HG03039 (cell line): ENCODE measurements around the gene LELP1.
"Not testable (repeated sequence)": the region's sequence is repeated elsewhere in the genome, so short reads cannot be mapped to it uniquely, and the experiment has no call there.

Experiments
- ATAC-seq: cut with Tn5 transposase; IDR thresholded peaks from one replicate; pipeline ENCODE4 v1.9.1; 2021; ENCODE audit warnings: mild to moderate bottlenecking, moderate library complexity; ENCODE audit not compliant: unreplicated experiment

The LELP1 gene

DNA sequence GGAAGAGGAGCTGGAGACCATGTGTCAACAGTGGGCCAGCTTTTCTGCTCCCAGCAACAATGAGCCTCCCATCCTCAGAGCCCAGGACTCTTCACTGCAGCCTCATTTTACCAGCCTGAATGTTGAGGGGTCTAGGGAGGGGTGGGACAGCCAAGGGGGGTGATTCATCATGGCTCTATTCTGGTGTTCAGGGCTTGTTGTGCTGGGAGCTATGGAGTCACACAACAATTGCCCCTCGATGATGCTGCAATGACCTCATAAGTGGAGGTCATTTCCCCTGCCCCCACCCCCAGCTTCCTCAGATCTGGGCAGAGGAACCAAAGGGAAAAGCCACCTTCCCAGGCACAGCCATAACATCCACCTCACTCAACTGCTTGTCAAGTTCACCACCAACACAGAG lies at the start of gene LELP1:
LELP1 (plus strand) TSS at position 301 of the 400 bp plus-strand sequence. CDS start 1,278 bp downstream, outside the sequence.
- no peak for ATAC-seq

DNA sequence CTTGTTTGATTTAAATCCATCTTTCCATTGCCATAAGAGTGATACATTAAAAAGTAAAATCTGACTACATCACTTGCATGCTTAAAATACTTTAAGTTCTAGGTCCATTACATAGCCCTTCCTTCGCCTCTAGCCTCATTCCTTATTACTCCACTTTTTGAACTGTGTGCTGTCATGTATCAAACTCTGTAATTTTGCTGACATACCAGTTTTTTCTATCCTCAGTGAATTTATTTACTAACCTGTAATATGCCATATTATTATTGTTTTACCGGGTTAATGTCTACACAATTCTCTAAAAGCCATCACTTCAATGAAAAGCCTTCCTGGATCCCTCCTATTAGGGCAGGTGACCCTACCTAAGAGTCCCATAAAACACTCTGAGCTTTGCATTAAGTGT lies 47.7 kb upstream of the LELP1 start:
- no peak for ATAC-seq

DNA sequence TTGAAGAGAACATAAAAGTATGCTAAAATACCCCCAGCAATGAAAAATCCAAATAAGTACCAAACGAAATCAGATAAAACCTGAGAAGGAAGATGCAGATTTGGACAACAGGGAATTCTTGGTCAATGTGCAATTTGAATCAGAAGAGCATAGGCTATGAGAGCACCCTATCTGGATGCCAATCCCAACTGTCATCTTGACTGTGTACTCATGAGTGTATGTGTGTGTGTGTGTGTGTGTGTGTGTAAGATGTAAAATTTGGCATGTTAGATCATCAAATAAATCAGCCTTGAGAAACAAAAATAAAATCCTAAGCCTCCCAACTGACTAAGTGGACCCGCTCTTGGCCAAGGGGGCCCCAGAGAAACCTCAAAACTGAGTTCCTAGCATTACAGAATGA lies 34.5 kb upstream of the LELP1 start:
- no peak for ATAC-seq

DNA sequence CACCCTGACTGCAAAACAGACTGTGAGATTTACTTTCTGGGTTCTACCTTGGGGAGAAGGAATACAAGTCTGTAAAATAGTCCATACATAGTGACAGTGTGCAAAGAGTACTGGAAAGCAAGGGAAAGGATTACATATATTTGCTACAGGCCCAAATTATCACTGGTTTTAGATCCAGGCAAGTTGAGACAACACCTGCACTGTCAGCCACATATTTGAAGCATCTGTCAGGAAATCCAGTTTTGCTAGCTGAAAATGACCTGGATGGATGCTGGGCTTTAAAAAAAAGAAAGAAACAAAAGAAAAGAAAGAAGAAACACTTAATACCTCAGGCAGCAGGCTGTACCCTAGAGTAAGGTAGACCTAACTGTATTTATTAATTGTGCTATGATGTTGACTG lies 28.6 kb upstream of the LELP1 start:
- ATAC-seq, result no peak

DNA sequence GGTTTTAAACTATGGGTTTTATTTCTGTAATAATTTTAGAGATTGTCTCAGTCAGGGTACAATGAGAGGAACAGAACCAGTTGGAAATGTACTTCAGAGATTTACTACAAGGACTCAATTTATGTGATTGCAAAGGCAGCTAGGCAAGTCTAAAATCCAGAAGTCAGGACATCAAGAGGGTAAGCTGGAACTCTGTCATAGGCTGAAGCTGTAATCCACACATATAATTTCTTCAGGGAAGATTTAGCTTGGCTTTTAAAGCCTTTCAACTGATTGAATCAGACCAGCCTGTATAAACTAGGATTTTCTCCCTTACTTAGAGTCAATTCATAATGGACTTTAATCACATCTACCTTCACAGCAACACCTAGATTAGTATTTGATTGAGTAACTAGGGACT lies 24.3 kb upstream of the LELP1 start:
- ATAC-seq, result no peak

DNA sequence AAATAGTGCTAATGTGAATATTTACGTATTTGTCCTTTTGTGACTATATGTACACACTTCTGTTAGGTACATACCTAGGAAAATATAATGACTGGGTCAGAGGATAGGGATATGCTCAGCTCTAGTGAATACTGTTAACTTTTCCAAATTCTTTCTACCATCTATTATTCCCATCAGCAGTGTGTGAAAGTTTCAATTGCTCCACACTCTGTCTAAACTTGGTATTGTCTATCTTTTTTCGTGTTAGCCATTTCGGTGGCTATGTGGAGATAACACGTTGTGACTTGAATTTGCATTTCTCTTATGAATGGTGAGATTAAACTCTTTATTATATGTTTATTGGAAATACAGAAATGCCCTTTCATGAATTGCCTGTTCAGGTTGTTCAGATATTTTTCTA lies 22.7 kb upstream of the LELP1 start:
- ATAC-seq, result no peak

DNA sequence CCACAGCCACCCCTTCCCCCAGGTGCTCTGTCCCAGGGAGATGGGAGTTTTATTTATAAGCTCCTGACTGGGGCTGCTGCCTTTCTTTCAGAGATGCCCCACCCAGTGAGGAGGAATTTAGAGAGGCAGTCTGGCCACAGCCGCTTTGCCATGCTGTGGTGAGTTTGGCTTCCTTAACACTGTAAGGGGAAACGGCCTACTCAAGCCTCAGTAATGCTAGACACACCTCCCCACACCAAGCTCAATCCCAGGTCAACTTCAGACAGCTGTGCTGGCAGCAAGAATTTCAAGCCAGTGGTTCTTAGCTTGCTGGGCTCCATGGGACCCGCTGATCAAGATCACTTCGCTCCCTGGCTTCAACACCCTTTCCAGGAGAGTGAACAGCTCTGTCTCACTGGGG lies 14.9 kb upstream of the LELP1 start:
- ATAC-seq, result not testable (repeated sequence)

DNA sequence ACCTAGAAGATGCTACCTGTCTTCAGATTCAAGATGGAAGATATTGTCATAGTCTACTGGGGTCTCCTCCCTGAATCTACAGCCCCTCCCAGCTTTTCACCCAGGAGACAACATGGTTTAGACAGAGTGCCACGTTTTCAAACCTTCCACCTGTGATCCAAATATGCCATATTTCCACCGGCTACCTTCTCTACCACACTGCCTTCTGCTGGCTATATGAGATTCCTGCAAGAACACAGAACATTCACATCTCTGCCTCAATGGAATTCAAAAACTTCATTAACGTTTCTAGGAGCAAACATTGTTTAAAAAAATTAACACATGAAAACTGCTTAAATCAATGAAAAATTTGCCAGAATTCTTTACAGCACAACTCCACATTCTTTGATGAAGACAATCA lies 12.9 kb upstream of the LELP1 start:
- no peak for ATAC-seq

DNA sequence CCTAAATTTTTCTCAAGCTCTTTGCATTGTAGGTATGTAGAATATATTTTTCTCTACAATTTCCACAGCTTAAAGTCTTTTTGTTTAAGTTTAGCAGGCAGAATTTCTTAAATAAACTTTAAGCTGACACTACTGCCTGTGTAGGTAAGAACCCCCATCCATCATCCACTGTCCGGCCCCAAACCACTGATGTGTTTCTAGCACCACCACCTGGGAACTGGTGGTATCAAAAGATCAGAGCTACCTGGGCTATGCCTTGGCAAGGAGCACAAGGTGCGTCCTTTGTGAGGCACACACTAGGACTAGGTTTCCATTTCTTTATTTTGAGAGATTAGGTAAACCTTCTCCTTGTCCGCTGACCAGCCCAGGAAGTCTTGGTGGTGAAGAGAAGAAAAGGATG lies 10.5 kb upstream of the LELP1 start:
- no peak for ATAC-seq

DNA sequence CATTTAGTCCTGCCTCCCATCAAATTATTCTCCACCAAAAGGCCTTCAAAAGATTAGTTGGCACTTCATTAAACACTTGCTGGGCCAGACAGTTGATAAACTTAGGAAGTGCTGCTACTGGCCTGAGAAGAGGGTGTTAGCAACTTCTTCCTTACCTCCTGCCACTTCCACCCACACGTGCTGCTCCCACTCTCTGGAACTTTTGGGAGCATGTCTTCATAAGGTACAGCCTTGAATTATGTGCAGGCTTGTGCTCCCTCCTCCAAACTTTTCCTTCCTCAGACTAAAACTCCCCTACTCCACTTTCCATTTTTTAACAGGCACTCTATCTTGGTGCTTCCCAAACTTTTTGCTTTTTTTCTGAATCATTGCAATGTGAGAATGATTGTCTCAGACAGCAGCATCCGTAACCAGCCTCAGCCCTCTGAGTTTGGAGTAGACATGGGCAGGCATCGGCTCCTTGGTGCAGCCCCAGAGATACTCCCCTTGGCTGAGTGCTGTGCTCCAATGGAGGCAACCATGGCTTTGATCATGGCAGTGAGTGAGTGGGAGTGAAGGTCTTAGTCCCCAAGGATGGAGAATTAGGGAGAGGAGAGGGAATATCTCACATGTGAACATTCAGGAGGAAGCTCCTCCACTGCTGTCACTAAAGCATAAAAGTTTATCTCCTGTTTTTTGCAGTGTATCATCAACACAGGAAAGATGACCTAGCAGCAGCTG lies 8.7 kb upstream of the LELP1 start:
- ATAC-seq, result no peak

DNA sequence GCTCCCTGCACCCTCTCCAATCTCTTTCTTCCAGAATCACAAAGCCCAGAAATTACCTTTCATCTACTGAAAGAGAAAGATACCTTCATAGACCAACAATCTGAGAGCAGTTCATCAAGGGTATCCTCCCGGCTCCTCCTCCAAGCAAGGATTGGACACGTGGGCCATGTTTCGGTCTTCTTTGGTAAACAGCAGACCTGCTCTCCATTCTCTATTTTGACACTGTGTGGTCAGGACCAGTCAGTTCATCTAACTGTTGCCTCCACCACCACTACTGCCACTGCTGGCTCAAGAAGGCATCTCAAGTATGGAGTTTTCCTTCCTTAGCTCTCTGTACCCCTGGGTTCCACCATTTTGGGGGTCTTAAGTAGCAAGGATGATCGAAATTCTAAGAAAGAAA lies 8.0 kb upstream of the LELP1 start:
- no peak for ATAC-seq

DNA sequence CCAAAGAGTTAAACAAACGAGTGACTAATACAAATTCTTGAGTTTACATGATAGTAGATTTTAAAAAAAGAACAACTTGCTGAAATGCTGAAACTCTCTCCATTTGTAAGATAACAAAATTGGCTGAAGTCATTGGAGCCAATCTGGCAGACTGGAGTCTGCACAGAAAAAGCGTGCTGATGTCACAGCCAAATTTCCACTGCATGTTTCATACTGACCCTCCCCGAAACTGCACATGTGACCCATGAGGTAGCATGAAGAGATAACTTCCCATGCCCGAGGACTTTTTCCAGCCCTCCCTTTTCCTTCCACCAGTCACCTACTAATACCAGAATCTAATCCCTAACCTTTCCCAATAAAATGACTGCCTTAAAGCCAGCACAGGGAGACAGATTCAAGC lies 1.2 kb upstream of the LELP1 start:
- no peak for ATAC-seq

DNA sequence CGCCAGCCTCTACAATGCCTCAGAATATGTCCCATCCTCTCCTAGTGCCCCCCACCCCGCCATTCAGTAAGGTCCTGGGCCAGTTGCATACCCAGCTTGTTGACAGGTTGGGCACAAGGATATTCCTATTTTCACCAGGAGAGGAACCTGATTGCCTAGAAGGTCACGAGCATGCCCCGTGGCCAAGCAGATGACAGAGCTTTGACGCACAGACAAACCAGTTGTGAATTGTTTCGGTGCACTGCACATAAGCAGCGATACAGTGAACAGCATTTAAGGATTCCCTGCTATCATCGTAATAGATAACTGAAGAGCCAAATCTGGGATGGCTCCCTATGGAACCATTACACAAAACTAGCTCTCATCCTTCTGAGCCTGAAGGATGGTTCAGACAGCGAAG lies 3.4 kb downstream of the LELP1 start:
- no peak for ATAC-seq

DNA sequence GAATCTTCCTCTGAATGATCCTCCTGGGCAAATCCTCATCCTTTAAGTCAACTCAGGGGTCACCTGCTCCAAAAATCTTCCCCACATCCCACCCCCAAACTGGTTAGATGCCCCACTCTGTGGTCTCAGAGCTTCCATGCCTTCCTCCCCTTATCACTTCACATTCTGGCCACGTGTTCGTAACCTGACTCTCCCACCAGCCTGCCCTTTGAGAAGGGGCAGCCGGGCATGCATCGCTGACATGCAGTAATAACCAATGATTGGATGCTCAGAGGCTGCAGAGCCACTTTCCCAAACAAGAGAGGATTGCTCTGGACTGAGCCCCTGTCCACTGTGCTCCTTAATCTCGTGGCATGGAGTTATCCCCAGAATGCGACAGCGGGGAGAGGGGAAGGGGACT lies 7.0 kb downstream of the LELP1 start:
- no peak for ATAC-seq

DNA sequence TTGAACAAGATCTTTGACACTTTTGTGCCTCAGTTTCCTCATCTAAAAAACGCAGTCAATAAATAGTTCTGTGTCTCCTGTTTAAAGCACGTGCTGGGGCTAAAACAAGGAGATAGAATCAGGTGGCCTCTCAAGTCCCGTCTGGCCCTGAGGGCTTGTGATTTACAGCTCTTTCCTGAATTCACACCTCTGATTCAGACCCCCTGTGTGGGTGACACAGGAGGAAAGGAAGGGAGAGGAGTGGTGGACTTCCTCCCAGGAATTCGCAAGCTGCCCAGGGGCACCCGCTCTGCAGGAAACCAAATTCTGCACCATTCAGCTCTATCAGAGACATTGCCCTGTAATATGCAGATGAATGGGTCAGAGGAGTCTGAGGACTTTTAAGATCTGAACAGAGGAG lies 9.0 kb downstream of the LELP1 start:
- no peak for ATAC-seq

DNA sequence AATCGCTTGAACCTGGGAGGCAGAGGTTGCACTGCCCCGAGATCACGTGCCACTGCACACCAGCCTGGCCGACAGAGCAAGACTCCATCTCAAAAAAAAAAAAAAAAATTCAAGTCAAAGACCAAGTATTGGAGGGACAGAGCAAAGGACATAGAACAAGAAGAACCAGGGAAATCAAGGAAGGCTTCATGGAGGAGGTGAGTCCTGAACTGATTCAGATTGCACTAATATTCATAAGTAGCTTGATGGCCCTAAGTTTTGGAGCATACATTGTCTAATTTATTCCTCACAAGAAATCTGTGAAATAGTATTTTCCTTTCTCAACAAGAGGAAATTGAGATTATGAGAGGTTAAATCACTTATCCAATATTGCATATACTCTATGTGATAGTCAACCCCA lies 10.3 kb downstream of the LELP1 start:
- no peak for ATAC-seq

DNA sequence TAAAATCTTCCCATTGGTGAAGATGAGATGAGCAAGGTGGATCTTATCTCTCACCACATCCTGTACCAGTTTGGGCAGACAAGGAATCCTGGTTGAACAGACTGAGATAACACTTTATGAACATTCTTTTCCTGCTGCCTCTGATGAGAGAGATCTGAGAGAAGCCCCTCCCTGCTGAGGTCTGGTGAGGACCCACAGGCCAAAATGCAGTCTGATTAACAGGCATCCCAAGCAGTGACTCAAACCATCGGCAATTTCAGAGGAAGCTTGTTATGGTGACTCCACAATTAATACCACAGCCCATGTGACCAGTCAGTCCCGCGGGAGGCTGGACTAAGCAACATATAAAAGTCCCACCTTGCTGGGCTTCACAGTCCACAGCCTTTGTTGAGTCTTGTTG lies 14.0 kb downstream of the LELP1 start, which contains the start of gene PRR9:
PRR9 (plus strand) TSS at position 373 of the 400 bp plus-strand sequence. CDS start 561 bp downstream, outside the sequence.
- no peak for ATAC-seq

DNA sequence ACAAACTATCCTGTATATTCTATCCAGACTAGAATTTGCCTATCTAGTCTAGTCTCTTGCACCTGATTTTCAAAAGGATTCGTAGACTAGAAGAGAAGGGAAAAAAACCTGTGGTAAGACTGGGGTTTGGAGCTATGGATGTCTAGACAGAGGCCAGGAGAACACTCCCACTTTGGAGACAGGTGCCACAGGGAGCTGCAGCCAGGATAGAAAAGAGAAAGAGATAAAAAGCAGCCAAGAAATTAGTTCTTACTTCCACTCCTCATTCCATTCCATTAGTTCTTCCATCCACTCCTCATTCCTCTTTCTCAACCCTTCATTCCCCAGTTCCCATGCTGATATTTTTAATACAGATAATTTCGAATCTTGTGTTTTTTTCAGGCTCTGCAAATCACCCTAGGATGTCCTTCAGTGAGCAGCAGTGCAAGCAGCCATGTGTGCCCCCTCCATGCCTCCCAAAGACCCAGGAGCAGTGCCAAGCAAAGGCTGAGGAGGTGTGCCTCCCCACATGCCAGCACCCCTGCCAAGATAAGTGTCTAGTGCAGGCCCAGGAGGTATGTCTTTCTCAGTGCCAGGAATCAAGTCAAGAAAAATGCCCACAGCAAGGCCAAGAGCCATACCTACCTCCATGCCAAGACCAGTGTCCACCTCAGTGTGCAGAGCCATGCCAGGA lies 14.7 kb downstream of the LELP1 start:
- ATAC-seq, result no peak

DNA sequence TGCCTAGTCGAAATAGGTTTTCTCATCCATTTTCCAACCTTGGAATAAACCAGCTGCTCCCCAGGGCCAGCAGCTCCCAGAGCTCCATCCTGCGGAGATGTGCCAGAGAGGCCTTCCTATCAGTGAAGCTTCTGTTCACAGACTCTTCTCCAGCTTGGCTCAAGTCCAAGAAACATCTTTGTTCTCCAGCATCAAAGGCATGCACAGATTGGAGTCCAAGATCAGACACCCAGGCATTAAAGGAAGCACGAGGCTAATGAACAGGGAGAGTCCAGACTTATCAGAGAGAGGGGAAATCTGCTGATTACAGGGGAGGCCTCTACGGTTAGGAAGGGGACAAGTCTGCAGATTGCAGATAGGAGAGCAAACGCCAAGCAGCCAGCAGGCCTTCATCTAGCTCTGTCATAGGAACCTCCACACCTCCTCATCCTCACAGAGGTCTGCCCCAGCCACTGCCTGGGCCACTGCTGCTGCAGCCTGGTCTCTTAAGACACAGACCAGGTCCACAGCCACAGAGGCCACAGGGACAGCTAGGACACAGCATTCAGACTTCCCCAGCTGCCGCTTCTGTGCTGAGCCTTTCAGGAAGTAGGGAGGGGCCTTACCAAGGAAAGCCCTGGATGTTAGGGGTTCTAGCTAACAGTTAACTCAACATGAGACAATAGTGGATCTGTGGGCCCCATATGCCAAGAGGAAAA lies 17.5 kb downstream of the LELP1 start:
- no peak for ATAC-seq

DNA sequence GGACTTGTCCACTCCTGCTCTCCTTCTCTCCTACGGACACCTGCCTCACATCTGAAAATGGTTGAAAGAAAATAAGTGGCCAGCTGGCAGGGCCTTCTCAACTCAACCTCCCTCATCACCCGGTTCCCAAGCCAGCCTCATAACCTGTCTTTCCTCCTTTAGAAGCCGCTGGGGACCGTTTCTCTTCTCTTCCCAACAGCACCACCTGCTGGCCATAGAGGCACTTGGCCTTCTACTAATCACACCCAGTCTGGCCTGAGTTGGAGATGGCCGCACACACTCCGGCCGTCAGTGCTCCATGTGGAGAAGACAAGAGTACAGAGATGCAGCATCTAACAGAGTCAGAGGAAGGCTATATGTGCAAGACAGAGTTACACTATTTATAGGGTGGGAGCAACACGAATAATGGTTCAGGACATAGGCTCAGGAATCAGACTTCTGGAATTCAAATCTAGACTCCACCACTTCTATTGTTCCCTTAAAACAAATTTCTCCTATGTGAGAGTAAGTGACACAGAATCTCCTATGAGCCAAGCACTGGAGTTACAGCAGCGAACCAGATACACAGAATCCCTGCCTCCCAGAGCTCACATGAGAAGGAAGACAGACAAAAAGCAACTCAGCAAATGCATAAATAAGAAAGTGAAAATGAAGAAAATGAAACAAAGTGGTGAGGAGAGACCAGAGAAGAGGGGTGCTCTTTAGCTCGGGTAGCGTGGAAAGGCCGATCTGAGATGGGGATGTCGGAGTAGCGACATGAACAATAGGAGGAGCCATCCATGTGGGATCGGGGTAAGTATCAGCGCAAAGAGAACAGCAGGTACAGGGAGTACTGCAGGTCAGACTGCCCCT lies 20.0 kb downstream of the LELP1 start:
- not testable (repeated sequence) for ATAC-seq

DNA sequence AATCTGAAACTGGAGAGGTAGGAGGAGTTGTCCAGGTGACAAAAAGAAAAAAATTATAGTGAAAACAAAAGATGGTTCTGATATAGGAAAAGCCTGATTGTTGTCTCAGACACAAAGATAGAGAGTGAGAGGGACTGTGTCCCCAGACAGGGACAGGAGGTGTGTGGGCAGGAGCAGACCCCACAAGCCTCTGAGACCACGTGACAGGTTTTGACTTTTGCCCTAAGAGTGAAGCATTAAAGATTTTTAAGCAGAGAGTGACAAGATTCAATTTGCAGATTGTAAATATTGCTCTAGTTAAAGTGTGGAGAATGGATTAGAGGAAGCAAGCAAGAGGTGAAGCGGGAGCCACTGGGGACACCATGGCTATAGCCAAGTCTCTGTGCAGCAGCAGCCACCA lies 24.6 kb downstream of the LELP1 start:
- no peak for ATAC-seq
